Activated CD4-positive, alpha-beta T cell treated with anti-CD3 and anti-CD28 coated beads, Interleukin-10, Interleukin-2, amounts not matched to agents 100 ng/mL and 50 ng/mL, durations not matched to agents 16 hours and 8 hours (primary cell): ENCODE results near the gene SOX6.

Experiments used
- DNase-seq: peaks from one replicate; pipeline ENCODE4 v3.0.0-alpha.2; 2020

Gene SOX6

GRCh38 chr11:16028419-16028818, 327.9 kb downstream of the SOX6 start:
- DNase-seq, result no peak

- DNase-seq, result no peak
Observed at GRCh38 chr11:16027621-16028020, 328.7 kb downstream of the SOX6 start.

GRCh38 chr11:16026849-16027248, 329.5 kb downstream of the SOX6 start:
- no peak for DNase-seq

- no peak for DNase-seq
Observed at GRCh38 chr11:16018931-16019330, 337.4 kb downstream of the SOX6 start.

- DNase-seq, result no peak
Observed at GRCh38 chr11:16016468-16016829, 339.9 kb downstream of the SOX6 start.

GRCh38 chr11:16015741-16016467, 340.4 kb downstream of the SOX6 start:
- DNase-seq, result no peak

GRCh38 chr11:16013649-16014275, 342.6 kb downstream of the SOX6 start:
- no peak for DNase-seq

- no peak for DNase-seq
Observed at GRCh38 chr11:16013242-16013641, 343.1 kb downstream of the SOX6 start.

- DNase-seq, result no peak
Observed at GRCh38 chr11:16012125-16012751, 344.1 kb downstream of the SOX6 start.

GRCh38 chr11:16011396-16011795, 344.9 kb downstream of the SOX6 start:
- DNase-seq, result no peak

- DNase-seq, result no peak
Observed at GRCh38 chr11:16009021-16009420, 347.3 kb downstream of the SOX6 start.

- DNase-seq, result no peak
Observed at GRCh38 chr11:16007514-16007913, 348.8 kb downstream of the SOX6 start.

GRCh38 chr11:16002942-16003341, 353.4 kb downstream of the SOX6 start:
- DNase-seq, result no peak

GRCh38 chr11:16001899-16002426, 354.4 kb downstream of the SOX6 start:
- DNase-seq, result no peak

- DNase-seq, result no peak
Observed at GRCh38 chr11:16001044-16001568, 355.2 kb downstream of the SOX6 start.

- no peak for DNase-seq
Observed at GRCh38 chr11:16000065-16000464, 356.3 kb downstream of the SOX6 start.

GRCh38 chr11:15993345-15993744, 363.0 kb downstream of the SOX6 start:
- DNase-seq, result no peak

GRCh38 chr11:15991215-15991614, 365.1 kb downstream of the SOX6 start:
- no peak for DNase-seq

- DNase-seq, result no peak
Observed at GRCh38 chr11:15989685-15990084, 366.7 kb downstream of the SOX6 start.

GRCh38 chr11:15988693-15989231, 367.6 kb downstream of the SOX6 start:
- no peak for DNase-seq

GRCh38 chr11:15988016-15988550, 368.3 kb downstream of the SOX6 start:
- DNase-seq, result no peak

- DNase-seq, result no peak
Observed at GRCh38 chr11:15987046-15987445, 369.3 kb downstream of the SOX6 start.

- no peak for DNase-seq
Observed at GRCh38 chr11:15985860-15986139, 370.5 kb downstream of the SOX6 start.
